ENCODE results near the gene PEX5.
"Not testable (repeated sequence)": the region's sequence is repeated elsewhere in the genome, so short reads cannot be mapped to it uniquely, and the experiment has no call there.

PEX5 gene

DNA sequence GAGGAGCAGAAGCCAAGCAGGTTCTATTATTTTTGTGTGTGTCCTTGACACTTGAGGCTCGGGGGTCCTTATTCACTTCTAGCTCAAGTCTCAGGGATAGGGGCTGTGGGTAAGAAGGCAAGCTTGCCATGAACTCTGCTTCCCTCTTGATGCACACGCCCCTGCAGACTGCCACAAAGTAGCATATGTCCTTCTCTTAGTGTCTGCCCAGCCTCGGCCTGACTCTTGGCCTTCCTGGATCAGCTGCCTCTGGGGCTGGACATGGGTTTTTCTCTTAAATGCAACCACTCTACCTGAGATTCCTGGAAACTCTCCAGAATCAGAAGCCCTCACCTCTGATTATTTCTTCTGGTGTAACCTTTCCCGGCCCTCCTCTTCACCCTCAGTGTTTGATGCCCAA is 28.2 kb upstream of the PEX5 start:
- DNase-seq = no peak

DNA sequence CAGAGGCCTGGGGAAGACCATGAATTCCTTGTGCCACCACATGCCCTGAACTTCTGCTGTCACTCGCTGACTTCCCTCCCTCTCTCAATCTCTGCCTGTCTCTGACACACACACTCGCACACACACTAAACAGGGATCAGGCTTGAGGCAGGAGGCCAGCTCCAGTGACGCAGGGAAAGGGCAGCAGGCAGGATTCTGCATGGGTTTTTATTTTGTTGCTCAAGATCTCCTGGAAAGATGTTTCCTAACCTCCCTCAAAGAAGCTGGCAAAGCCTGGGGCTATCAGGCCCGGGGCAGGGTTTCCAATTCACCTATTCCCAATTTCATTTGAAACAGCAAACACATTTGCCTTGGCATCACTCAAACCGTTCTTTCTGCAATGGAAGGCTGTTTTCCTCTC is 27.7 kb upstream of the PEX5 start:
- DNase-seq = no peak

GRCh38 chr12:7162691-7163114 is 26.8 kb upstream of the PEX5 start:
- DNase-seq = peak; percentile 100

- DNase-seq = no peak
Observed at GRCh38 chr12:7169951-7170350, 19.5 kb upstream of the PEX5 start.

DNA sequence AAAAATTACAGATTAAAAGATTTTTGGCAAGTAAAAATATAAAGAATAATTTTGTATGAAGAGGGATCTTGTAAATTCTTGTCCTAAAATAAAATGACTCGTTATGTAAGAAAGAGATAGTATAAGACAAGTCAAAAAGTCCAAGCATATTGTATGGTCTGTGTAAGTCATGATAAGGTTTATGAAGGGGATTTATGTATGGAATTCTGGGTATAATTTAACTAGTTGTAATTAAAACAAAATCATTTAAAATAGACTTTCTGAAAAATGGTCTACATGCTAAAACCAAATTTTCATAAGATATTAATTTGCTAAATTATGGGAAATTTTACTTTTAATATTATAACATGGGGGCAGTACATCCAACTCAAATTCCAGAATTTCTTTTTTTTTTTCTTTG is 17.6 kb upstream of the PEX5 start:
- no peak for DNase-seq

- no peak for DNase-seq
Observed at GRCh38 chr12:7175493-7175892, 14.0 kb upstream of the PEX5 start.

DNA sequence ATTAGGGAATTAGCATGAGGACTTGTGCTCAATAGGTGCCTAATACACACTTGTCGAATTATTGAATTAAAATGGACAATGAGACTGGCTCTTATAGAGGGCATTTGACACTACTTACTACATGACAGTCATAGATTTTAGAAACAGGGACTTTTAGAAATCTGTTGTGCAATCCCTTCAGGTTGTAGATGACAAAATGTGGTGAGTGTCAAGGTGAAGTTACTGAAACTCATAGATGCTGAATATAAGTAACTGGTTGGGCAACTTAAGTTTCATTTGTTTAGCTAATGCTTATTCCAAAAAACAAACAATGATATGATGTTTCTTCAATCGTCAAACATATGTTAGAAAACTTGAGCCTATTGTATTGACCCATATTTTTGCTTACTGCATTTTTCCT is 12.9 kb upstream of the PEX5 start:
- no peak for DNase-seq

GRCh38 chr12:7178481-7178880 is 11.0 kb upstream of the PEX5 start:
- no peak for DNase-seq

DNA sequence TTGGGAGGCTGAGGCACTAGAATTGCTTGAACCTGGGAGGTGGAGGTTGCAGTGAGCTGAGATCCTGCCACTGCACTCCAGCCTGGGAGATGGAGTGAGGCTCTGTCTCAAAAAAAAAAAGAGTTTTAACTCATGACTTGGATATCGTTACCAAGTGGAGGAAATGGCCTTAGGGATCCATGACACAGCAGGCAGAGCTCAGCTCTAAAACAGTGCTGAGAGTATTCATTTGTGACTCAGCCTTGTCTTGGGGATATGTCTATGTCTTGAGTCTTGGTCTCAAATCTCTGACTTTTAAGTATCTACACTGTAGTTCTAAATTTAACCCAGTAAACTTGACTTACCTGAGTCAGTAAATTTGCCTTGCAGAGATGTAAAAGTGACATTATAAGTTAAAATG is 8.8 kb upstream of the PEX5 start:
- no peak for DNase-seq

GRCh38 chr12:7186058-7186457 is 3.4 kb upstream of the PEX5 start:
- not testable (repeated sequence) for DNase-seq

DNA sequence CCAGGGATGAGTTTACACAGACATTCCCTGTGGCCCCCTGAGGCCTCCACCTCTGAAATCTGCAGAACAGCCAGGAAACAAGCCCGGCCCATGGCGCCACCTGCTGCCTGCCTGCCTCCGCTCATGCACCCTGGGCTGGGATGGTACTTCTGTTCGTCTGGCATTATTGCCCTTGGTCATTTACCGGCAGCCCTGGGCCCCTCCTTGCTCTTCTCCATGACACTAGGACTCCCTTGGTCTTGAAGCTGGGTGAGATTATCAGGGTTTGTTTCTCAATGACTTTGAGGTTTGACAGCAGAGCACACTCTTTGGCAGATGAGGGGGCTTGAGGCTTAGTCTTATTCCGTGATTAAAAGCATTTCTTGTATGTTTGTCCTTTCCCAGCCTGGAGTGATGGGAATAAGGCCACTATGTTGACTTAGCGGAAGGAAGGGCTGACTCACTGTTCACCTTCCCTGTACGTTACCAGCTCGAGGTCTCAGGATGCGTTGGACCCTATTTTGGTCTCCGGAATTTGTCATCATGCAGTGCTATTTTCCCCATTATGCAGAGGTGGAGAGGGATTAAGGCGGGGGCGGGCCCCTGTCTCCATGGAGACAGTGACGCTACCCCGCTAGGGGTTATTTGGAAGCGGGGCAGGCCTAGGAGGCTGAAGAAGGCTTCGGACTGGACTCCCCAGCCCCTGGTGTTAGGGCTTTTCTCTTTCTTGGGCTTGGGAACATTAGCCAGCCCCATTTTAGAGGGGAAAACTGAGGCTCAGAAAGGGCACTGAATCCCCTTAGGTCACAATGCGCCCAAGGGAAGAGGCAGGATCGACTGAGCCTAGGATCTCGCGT is 706 bp upstream of the PEX5 start:
- peak; percentile 95 for DNase-seq

GRCh38 chr12:7190268-7191055 is 976 bp downstream of the PEX5 start:
- DNase-seq = peak; percentile 58

- no peak for DNase-seq
Observed at GRCh38 chr12:7193674-7194073, 4.2 kb downstream of the PEX5 start.

DNA sequence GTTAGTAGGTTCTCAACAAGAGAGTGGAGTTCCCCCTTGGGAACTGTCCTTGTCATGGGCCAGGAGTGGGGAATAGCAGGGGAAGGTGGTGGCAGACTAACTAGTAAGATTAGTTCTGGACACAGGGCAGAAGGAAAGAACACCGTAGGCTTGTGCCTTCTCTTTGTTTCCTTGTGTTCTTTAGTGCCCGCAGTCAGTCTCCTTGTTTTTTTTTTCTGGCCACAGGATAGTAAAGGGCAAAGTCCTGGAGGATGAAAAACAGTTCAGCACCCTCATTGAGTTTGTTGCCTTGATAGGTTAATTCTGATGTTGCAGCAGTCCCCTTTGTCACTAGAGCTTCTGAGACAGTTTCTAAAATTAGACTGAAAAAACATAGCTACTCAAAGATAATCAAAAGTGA is 8.4 kb downstream of the PEX5 start:
- no peak for DNase-seq

DNA sequence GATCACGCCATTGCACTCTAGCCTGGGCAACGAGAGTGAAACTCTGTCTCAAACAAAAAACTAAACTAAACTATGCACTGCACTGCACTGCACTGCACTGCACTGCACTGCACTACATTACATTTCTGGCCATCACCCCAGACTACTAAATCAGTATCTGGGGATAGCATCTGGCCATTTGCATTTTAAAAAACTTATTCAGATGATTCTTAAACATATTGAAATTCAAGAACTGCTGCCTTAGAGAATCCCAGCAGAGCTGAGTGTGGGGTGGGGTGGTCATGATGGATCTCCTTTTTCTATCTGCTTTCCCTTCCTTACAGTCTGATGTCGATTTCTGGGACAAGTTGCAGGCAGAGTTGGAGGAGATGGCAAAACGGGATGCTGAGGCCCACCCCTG is 13.6 kb downstream of the PEX5 start:
- DNase-seq = no peak

- no peak for DNase-seq
Observed at GRCh38 chr12:7205091-7205490, 15.6 kb downstream of the PEX5 start.

DNA sequence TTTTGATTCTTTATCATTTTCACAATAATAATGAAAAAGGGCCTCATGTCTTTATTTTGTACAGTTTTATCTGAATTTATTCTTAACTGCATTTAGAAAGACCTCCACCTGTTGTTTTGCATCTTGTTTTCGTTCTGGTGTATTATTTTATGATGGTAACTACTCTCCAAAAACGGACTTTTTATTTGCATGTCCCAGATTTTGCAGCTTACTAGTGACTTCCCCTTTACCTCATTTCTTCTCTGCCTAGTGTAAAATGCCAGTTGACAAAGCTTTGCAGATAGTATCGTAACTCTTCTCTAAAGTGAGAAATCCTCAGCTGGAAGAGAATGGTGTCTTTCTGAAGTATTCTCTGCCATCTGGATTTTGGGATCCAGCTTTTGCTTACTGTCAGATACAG is 17.2 kb downstream of the PEX5 start:
- DNase-seq = no peak

GRCh38 chr12:7207866-7208625 is 18.6 kb downstream of the PEX5 start:
- DNase-seq = no peak

DNA sequence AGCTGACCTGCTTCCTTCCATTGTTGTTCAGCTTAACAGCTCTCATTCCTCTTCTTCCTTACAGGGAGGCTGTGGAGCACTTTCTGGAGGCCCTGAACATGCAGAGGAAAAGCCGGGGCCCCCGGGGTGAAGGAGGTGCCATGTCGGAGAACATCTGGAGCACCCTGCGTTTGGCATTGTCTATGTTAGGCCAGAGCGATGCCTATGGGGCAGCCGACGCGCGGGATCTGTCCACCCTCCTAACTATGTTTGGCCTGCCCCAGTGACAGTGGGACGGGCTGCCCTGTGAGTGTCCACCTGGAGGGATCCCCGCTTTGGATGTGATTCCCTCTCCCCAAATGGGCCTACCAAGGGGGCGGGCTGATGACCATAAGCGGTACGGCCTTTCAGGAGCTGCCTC is 20.5 kb downstream of the PEX5 start:
- DNase-seq = no peak

DNA sequence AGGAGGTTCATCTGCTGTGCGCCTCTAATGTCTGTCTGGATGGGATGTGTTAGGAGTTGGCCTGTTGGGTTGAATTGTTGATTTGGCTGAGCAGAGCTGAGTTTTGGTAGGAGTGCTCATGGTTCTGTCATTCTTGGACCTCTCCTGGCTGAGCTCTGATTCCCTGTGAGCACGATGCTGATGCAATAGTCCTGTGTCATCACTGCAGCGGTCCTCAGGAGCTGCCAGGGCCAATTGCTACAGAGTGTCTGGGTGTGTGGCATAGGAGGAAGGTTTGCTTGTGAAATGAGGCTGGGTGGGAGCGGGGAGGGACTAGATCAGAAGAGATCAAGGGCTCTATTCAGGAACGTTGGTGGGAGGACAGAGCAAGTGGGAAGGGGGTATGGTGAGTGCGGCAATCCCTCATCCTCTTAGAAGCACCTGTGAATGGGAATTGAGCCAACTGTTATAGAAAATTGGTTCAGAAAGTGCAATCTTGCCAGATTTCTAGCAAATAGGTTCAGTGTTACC is 21.2 kb downstream of the PEX5 start:
- no peak for DNase-seq

- no peak for DNase-seq
Observed at GRCh38 chr12:7212678-7213077, 23.2 kb downstream of the PEX5 start.

GRCh38 chr12:7213745-7214144 is 24.3 kb downstream of the PEX5 start:
- not testable (repeated sequence) for DNase-seq

DNA sequence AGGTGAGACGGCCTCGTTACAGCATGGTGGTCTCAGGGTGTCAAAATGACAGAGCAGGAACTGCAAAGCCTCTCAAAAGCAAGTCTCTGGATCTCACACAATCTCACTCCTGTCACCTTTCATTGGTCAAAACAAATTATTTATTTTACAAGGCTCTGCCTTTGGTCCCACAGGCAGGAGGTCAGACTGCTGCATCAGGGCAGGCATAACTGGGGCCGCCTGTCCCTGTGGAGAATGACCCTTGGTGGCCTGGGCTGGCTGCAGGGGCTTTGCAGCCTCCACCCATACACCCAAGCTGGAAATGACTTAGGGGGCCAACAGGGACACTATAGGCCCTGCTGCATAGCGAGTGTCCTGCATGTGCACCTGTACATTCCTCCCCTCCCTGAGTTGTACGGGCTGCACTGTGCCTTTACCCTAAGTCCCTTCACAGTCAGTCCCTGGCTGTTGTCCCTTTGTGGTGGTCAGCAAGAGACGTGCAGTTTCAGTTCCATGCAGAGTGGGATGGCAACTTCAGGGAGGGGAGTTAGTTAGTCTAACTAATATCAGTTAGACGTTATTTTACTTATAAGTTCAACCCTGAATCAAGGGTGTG is 28.1 kb downstream of the PEX5 start:
- DNase-seq = no peak

All from NCI-H2171 (cell line).